Right lobe of liver (tissue), 6 donors: ENCODE results near the gene ADIPOR2. TPM values are rescaled to one million over a fixed set of nuclear protein-coding genes. Genes with fewer than 3 reads are reported as not detected.
A peak's percentile ranks its signal among the peaks of the same experiment; 100 is the strongest.

Experiments used
- ATAC-seq, 4 donors: fragments of 200-7000 bp; cut with Tn5 transposase; one replicate each; pipeline ENCODE4 v1.9.1; 2020; ENCODE audit warnings: mild to moderate bottlenecking in 4 of 4, moderate library complexity in 4 of 4
- DNase-seq, 3 donors: peaks; one replicate each; pipeline ENCODE4 v3.0.0-alpha.2; 2020
- H3K27ac ChIP-seq, 3 donors: fragments of 200-600 bp; one replicate each; pipeline ENCODE4 v1.8.0; 2022
- H3K27me3 ChIP-seq, 2 donors: fragments of 200-600 bp; one replicate each; pipeline ENCODE4 v1.8.0; 2022
- H3K36me3 ChIP-seq, 4 donors: fragments of 200-600 bp; sonication (generic) in 1 of 4; one replicate each; pipeline versions ENCODE4 v1.5.1 to v1.8.0; 2017 to 2022; ENCODE audit warnings: control low read depth in 1 of 4
- H3K4me1 ChIP-seq, 4 donors: fragments of 200-600 bp; sonication (generic) in 1 of 4; one replicate each; pipeline versions ENCODE4 v1.5.1 to v1.8.0; 2017 to 2022; ENCODE audit warnings: control low read depth in 1 of 4
- H3K4me3 ChIP-seq, 3 donors: fragments of 200-600 bp; one replicate each; pipeline ENCODE4 v1.8.0; 2022
- H3K9me3 ChIP-seq, 4 donors: fragments of 200-600 bp; sonication (generic) in 1 of 4; one replicate each; pipeline versions ENCODE4 v1.5.1 to v1.8.0; 2017 to 2022; ENCODE audit warnings: control low read depth in 1 of 4
- POLR2A ChIP-seq: fragments of 450-650 bp; IDR thresholded peaks from one replicate; pipeline ENCODE4 v1.6.1; 2017; ENCODE audit warnings: antibody characterized with exemption, mild to moderate bottlenecking
- WGBS: methylation state at CpG from one replicate; pipeline ENCODE4 v1.1.6; 2018; ENCODE audit warnings: low coverage, low lambda C conversion rate; ENCODE audit not compliant: insufficient coverage; ENCODE audit errors: missing lambda C conversion rate; 5-methylcytosine and 5-hydroxymethylcytosine counted together
- intact Hi-C, 2 donors: fragments of 100-400 bp; cut with DNase I; formaldehyde crosslinking; loops; one replicate each; pipeline versions ENCODE4 v1.11.2 to v1.14.1; 2022
- total RNA-seq, 6 experiments: library from RNA; depleted of rRNA in 2 of 6; stranded (reverse); fragments of >200 nt in 2 of 6; fragmentation: NEBNext Ultra II Directional in 3 of 6; extraction: Animal tissue kit (Norgen Biotek cat#: 25700) in 3 of 6; gene quantifications; one replicate each; pipeline versions ENCODE4 v1.1.0 to v1.2.4, GENCODE V29; 2016 to 2023
- TF ChIP-seq, protein P1 (sequence below), 4 donors: fragments of 200-600 bp in 3 of 4; fragments of 450-650 bp in 1 of 4; IDR thresholded peaks; one replicate each; pipeline versions ENCODE4 v1.5.1 to v1.8.0; 2016 to 2022; ENCODE audit warnings: antibody characterized with exemption in 4 of 4, mild to moderate bottlenecking in 2 of 4
- donor health status: DM: no; HTN: yes; CAD: no.
- donor health status: DM: no; HTN: no; CAD: no.
- donor health status: DM: no; HTN: no; CAD: no.
- donor health status: DM: no; HTN: yes; CAD: no.
- donor health status: DM: no; HTN: yes; CAD: no.

The ADIPOR2 gene
- total RNA-seq, 6 experiments from 2014 or later, result 46.5 to 108 (median 59.8) TPM

DNA sequence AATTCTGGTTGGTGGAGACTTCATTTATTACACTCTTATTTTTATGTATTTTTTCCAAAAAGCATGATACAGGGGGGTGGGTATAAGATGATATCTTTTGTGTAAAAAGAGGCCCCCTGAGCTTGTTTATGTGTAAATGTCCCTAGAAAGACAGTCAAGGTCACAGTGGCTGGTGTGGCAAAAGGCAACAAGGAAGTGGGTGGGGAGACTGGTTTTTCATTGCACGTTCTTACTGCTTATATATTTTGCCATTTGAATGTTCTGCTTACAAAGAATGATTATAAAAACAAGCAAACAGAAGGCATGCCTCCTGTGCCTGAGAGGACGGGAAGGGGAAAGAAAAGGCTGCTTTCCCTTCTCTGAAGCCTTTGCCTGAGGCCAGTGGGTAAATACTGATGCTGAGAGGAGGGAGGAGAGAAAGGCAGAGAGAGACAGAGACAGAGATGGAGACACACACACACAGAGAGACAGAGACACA lies 24.1 kb upstream of the ADIPOR2 start:
- peak in 3 of 4 donors; percentile 0 to 3 (median 1) for ATAC-seq
- H3K27me3 ChIP-seq, result no peaks in the 10 kb centered on the region

GRCh38 chr12:1668833-1669543 lies 21.9 kb upstream of the ADIPOR2 start:
- intact Hi-C loops, result no loop called here
- TF ChIP-seq, protein P1, sequence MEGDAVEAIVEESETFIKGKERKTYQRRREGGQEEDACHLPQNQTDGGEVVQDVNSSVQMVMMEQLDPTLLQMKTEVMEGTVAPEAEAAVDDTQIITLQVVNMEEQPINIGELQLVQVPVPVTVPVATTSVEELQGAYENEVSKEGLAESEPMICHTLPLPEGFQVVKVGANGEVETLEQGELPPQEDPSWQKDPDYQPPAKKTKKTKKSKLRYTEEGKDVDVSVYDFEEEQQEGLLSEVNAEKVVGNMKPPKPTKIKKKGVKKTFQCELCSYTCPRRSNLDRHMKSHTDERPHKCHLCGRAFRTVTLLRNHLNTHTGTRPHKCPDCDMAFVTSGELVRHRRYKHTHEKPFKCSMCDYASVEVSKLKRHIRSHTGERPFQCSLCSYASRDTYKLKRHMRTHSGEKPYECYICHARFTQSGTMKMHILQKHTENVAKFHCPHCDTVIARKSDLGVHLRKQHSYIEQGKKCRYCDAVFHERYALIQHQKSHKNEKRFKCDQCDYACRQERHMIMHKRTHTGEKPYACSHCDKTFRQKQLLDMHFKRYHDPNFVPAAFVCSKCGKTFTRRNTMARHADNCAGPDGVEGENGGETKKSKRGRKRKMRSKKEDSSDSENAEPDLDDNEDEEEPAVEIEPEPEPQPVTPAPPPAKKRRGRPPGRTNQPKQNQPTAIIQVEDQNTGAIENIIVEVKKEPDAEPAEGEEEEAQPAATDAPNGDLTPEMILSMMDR (IDR thresholded peaks at IDR 0.05), result no peak
- peak; percentile 91 for TF ChIP-seq POLR2A
- H3K36me3 ChIP-seq, result no peaks in the 10 kb centered on the region
- H3K4me1 ChIP-seq, result peaks cover 0 to 35% (median 8%) of the 10 kb centered on the region in 4 donors
- DNase-seq, result peak; percentile 85 to 96 (median 91)
- ATAC-seq, result peak; percentile 75 to 88 (median 82)
- no peaks in the 10 kb centered on the region for H3K27me3 ChIP-seq
- 14% methylated on average over 17 of the region's 18 CpGs for WGBS
- H3K4me3 ChIP-seq, result peak overlapping the region; percentile 26 to 60 (median 56)
- no peaks in the 10 kb centered on the region for H3K9me3 ChIP-seq
- peak overlapping the region; percentile 83 to 95 (median 90) for H3K27ac ChIP-seq

More for the DNA sequence above, 24.1 kb upstream of the ADIPOR2 start:
- TF ChIP-seq POLR2A, result peak; percentile 19
- TF ChIP-seq, protein P1 (IDR thresholded peaks at IDR 0.05), result no peak
- 0% methylated on average over 2 of the region's 2 CpGs for WGBS
- no peak for DNase-seq
- Histone ChIP-seq H3K27ac (peak overlapping the region; percentile 83 to 95 (median 90)), H3K36me3 (no peaks in the 10 kb centered on the region), H3K4me1 (peaks cover 0 to 35% (median 8%) of the 10 kb centered on the region in 4 donors), H3K4me3 (peak overlapping the region in 2 of 3 donors; percentile 56 to 60), H3K9me3 (no peaks in the 10 kb centered on the region)
- intact Hi-C loops, result no loop called here

DNA sequence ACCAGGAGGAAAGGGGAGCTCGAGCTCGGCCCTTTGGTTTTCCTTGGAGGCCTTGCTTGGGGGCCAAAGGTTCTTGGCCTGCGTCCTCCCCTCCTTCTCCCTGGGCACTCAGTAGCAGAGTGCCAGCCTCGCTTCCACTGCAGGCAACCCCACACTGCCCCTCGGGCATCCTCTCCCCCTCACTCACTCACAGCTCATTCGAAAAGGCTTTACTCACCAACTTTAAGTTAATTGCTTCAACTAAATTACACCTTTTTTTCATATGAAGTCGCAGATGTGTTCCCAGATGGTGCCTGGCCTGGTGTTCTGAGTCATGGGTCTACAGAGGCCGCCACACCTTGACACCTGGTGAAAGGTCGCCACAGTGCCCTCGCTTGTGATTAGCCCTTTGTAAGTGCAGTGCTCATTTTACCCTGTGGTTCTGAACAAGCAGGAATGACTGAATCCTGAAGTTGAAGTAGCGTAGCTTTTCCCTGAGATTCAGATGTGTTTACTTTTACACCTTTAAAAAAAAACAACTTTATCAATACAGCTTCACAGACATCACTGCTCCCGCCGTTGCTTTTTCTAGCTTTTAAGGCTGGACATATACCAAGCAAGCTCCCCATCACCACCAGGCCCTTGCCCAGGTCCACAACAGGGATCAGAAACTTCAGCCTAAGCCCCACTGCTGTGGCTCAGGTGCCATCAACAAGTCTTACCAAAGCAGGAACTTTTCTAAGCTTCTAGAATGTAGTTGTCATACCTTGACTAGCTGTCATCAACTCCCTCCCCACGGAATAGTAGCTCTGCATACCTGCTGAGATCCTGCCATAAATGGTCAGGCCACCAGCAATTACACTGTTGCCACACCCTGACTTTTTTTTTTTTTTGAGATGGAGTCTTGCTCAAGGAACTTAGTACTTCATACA lies 20.3 kb upstream of the ADIPOR2 start:
- Histone ChIP-seq H3K9me3 (no peaks in the 10 kb centered on the region), H3K36me3 (no peaks in the 10 kb centered on the region), H3K4me3 (no peak overlapping the region), H3K27me3 (no peaks in the 10 kb centered on the region), H3K4me1 (peaks cover 0 to 27% (median 6%) of the 10 kb centered on the region in 4 donors), H3K27ac (peak overlapping the region; percentile 83 to 95 (median 86))
- WGBS, result 48% methylated on average over 14 of the region's 14 CpGs
- intact Hi-C loops, result no loop called here
- ATAC-seq, result peak in 3 of 4 donors; percentile 27 to 54 (median 28)
- DNase-seq, result peak in 2 of 3 donors; percentile 60 to 64
- TF ChIP-seq, protein P1 (IDR thresholded peaks at IDR 0.05), result no peak
- TF ChIP-seq POLR2A, result peak; percentile 29

GRCh38 chr12:1676043-1676442 lies 14.8 kb upstream of the ADIPOR2 start:
- no peak for ATAC-seq
- Histone ChIP-seq H3K4me3 (no peak overlapping the region), H3K4me1 (no peaks in the 10 kb centered on the region), H3K27me3 (no peaks in the 10 kb centered on the region), H3K9me3 (no peaks in the 10 kb centered on the region), H3K36me3 (no peaks in the 10 kb centered on the region), H3K27ac (no peak overlapping the region)
- no peak for DNase-seq
- no peak for TF ChIP-seq POLR2A
- TF ChIP-seq, protein P1 (IDR thresholded peaks at IDR 0.05), result no peak
- WGBS, result 91% methylated on average over 3 of the region's 3 CpGs
- intact Hi-C loops, result no loop called here
